ENCODE results near the gene KIF4A. TPM values are rescaled to one million over a fixed set of nuclear protein-coding genes. Genes with fewer than 3 reads are reported as not detected.
"Not testable (repeated sequence)": the region's sequence is repeated elsewhere in the genome, so short reads cannot be mapped to it uniquely, and the experiment has no call there.

Gene KIF4A
- total and polyA plus RNA-seq, 4 donors: 6.3 to 9.6 (median 9.1) TPM

- no peak for DNase-seq (ENCODE audit: low read depth in 4 of 6, low spot score in 6 of 6)
- Histone ChIP-seq H3K27me3 (ENCODE audit: control insufficient read depth, insufficient read depth, low read length) (no peaks in the 10 kb centered on the region), H3K27ac (ENCODE audit: low read depth, low read length) (no peak overlapping the region), H3K9me3 (ENCODE audit: control insufficient read depth, insufficient read depth, low read length) (no peaks in the 10 kb centered on the region), H3K36me3 (ENCODE audit: control insufficient read depth, insufficient read depth, low read length) (no peaks in the 10 kb centered on the region), H3K4me1 (ENCODE audit: control insufficient read depth, insufficient read depth, low read length) (no peaks in the 10 kb centered on the region), H3K4me3 (ENCODE audit: low read depth, low read length) (no peak overlapping the region)
- WGBS (ENCODE audit: insufficient coverage): no CpG with 5 or more reads among the region's 3 CpGs
Observed at GRCh38 chrX:70254909-70255308, 35.0 kb upstream of the KIF4A start.

GRCh38 chrX:70255452-70255851 lies 34.5 kb upstream of the KIF4A start:
- H3K27me3 ChIP-seq (ENCODE audit: control insufficient read depth, insufficient read depth, low read length): no peaks in the 10 kb centered on the region
- H3K9me3 ChIP-seq (ENCODE audit: control insufficient read depth, insufficient read depth, low read length): no peaks in the 10 kb centered on the region
- H3K36me3 ChIP-seq (ENCODE audit: control insufficient read depth, insufficient read depth, low read length): no peaks in the 10 kb centered on the region
- no peak overlapping the region for H3K4me3 ChIP-seq (ENCODE audit: low read depth, low read length)
- no peaks in the 10 kb centered on the region for H3K4me1 ChIP-seq (ENCODE audit: control insufficient read depth, insufficient read depth, low read length)
- DNase-seq (ENCODE audit: low read depth in 4 of 6, low spot score in 6 of 6): no peak
- H3K27ac ChIP-seq (ENCODE audit: low read depth, low read length): no peak overlapping the region
- no CpG with 5 or more reads among the region's 2 CpGs for WGBS (ENCODE audit: insufficient coverage)

GRCh38 chrX:70257423-70258288 lies 32.2 kb upstream of the KIF4A start:
- H3K4me3 ChIP-seq (ENCODE audit: low read depth, low read length): no peak overlapping the region
- no peaks in the 10 kb centered on the region for H3K36me3 ChIP-seq (ENCODE audit: control insufficient read depth, insufficient read depth, low read length)
- H3K27ac ChIP-seq (ENCODE audit: low read depth, low read length): no peak overlapping the region
- 66% methylated on average over 3 of the region's 5 CpGs for WGBS (ENCODE audit: insufficient coverage)
- H3K27me3 ChIP-seq (ENCODE audit: control insufficient read depth, insufficient read depth, low read length): no peaks in the 10 kb centered on the region
- H3K9me3 ChIP-seq (ENCODE audit: control insufficient read depth, insufficient read depth, low read length): no peaks in the 10 kb centered on the region
- DNase-seq (ENCODE audit: low read depth in 4 of 6, low spot score in 6 of 6): no peak
- no peaks in the 10 kb centered on the region for H3K4me1 ChIP-seq (ENCODE audit: control insufficient read depth, insufficient read depth, low read length)

- no peak within 1 kb of the TSS for H3K4me3 ChIP-seq (ENCODE audit: low read depth, low read length)
- no peak for DNase-seq (ENCODE audit: low read depth in 4 of 6, low spot score in 6 of 6)
- no peak within 1 kb of the TSS for H3K27ac ChIP-seq (ENCODE audit: low read depth, low read length)
- H3K36me3 ChIP-seq (ENCODE audit: control insufficient read depth, insufficient read depth, low read length): no peaks in the 10 kb centered on the region
- WGBS (ENCODE audit: insufficient coverage): 69% methylated on average over 3 of the region's 4 CpGs
- no peaks in the 10 kb centered on the region for H3K9me3 ChIP-seq (ENCODE audit: control insufficient read depth, insufficient read depth, low read length)
- H3K27me3 ChIP-seq (ENCODE audit: control insufficient read depth, insufficient read depth, low read length): peaks cover 4% of the 10 kb centered on the region
- H3K4me1 ChIP-seq (ENCODE audit: control insufficient read depth, insufficient read depth, low read length): no peaks in the 10 kb centered on the region
Observed at GRCh38 chrX:70260104-70260503, 29.8 kb upstream of the KIF4A start, which contains the start of gene P2RY4. Gene P2RY4, minus strand, starts transcription at chrX:70260204. Its CDS starts 580 bp downstream, at chrX:70259624.

- DNase-seq (ENCODE audit: low read depth in 4 of 6, low spot score in 6 of 6): peak in 3 of 6 donors; percentile 5 to 82 (median 37)
- Histone ChIP-seq H3K9me3 (ENCODE audit: control insufficient read depth, insufficient read depth, low read length) (no peaks in the 10 kb centered on the region), H3K4me1 (ENCODE audit: control insufficient read depth, insufficient read depth, low read length) (no peaks in the 10 kb centered on the region), H3K27ac (ENCODE audit: low read depth, low read length) (no peak overlapping the region), H3K4me3 (ENCODE audit: low read depth, low read length) (no peak overlapping the region), H3K27me3 (ENCODE audit: control insufficient read depth, insufficient read depth, low read length) (peaks cover 4% of the 10 kb centered on the region), H3K36me3 (ENCODE audit: control insufficient read depth, insufficient read depth, low read length) (no peaks in the 10 kb centered on the region)
- WGBS (ENCODE audit: insufficient coverage): 4% methylated on average over 7 of the region's 7 CpGs
Observed at GRCh38 chrX:70262952-70263567, 26.8 kb upstream of the KIF4A start.

- H3K27ac ChIP-seq (ENCODE audit: low read depth, low read length): no peak overlapping the region
- H3K4me1 ChIP-seq (ENCODE audit: control insufficient read depth, insufficient read depth, low read length): no peaks in the 10 kb centered on the region
- peaks cover 4% of the 10 kb centered on the region for H3K27me3 ChIP-seq (ENCODE audit: control insufficient read depth, insufficient read depth, low read length)
- H3K9me3 ChIP-seq (ENCODE audit: control insufficient read depth, insufficient read depth, low read length): no peaks in the 10 kb centered on the region
- DNase-seq (ENCODE audit: low read depth in 4 of 6, low spot score in 6 of 6): no peak
- WGBS (ENCODE audit: insufficient coverage): no CpG with 5 or more reads among the region's 3 CpGs
- no peak overlapping the region for H3K4me3 ChIP-seq (ENCODE audit: low read depth, low read length)
- H3K36me3 ChIP-seq (ENCODE audit: control insufficient read depth, insufficient read depth, low read length): no peaks in the 10 kb centered on the region
Observed at GRCh38 chrX:70264784-70265183, 25.1 kb upstream of the KIF4A start.

GRCh38 chrX:70268034-70268433 lies 21.9 kb upstream of the KIF4A start, which contains the start of gene ARR3:
Gene ARR3, plus strand, starts transcription at chrX:70268334. Its CDS starts 1,052 bp downstream, at chrX:70269386.
- Histone ChIP-seq H3K4me1 (ENCODE audit: control insufficient read depth, insufficient read depth, low read length) (no peaks in the 10 kb centered on the region), H3K9me3 (ENCODE audit: control insufficient read depth, insufficient read depth, low read length) (no peaks in the 10 kb centered on the region), H3K4me3 (ENCODE audit: low read depth, low read length) (no peak within 1 kb of the TSS), H3K36me3 (ENCODE audit: control insufficient read depth, insufficient read depth, low read length) (no peaks in the 10 kb centered on the region), H3K27ac (ENCODE audit: low read depth, low read length) (no peak within 1 kb of the TSS), H3K27me3 (ENCODE audit: control insufficient read depth, insufficient read depth, low read length) (peaks cover 1% of the 10 kb centered on the region)
- DNase-seq (ENCODE audit: low read depth in 4 of 6, low spot score in 6 of 6): no peak

GRCh38 chrX:70274029-70274428 lies 15.9 kb upstream of the KIF4A start:
- H3K4me1 ChIP-seq (ENCODE audit: control insufficient read depth, insufficient read depth, low read length); H3K9me3 ChIP-seq (ENCODE audit: control insufficient read depth, insufficient read depth, low read length); DNase-seq (ENCODE audit: low read depth in 4 of 6, low spot score in 6 of 6); H3K27ac ChIP-seq (ENCODE audit: low read depth, low read length); H3K4me3 ChIP-seq (ENCODE audit: low read depth, low read length); H3K27me3 ChIP-seq (ENCODE audit: control insufficient read depth, insufficient read depth, low read length); H3K36me3 ChIP-seq (ENCODE audit: control insufficient read depth, insufficient read depth, low read length): not testable (repeated sequence)
- 84% methylated on average over 3 of the region's 7 CpGs for WGBS (ENCODE audit: insufficient coverage)

GRCh38 chrX:70279081-70279480 lies 10.8 kb upstream of the KIF4A start:
- Histone ChIP-seq H3K27me3 (ENCODE audit: control insufficient read depth, insufficient read depth, low read length) (no peaks in the 10 kb centered on the region), H3K9me3 (ENCODE audit: control insufficient read depth, insufficient read depth, low read length) (no peaks in the 10 kb centered on the region), H3K4me1 (ENCODE audit: control insufficient read depth, insufficient read depth, low read length) (no peaks in the 10 kb centered on the region), H3K36me3 (ENCODE audit: control insufficient read depth, insufficient read depth, low read length) (peaks cover 4% of the 10 kb centered on the region), H3K4me3 (ENCODE audit: low read depth, low read length) (no peak overlapping the region), H3K27ac (ENCODE audit: low read depth, low read length) (no peak overlapping the region)
- DNase-seq (ENCODE audit: low read depth in 4 of 6, low spot score in 6 of 6): no peak
- whole genome bisulfite sequencing (ENCODE audit: insufficient coverage): no CpG with 5 or more reads among the region's 3 CpGs

- no peak overlapping the region for H3K27ac ChIP-seq (ENCODE audit: low read depth, low read length)
- H3K27me3 ChIP-seq (ENCODE audit: control insufficient read depth, insufficient read depth, low read length): no peaks in the 10 kb centered on the region
- H3K9me3 ChIP-seq (ENCODE audit: control insufficient read depth, insufficient read depth, low read length): no peaks in the 10 kb centered on the region
- H3K36me3 ChIP-seq (ENCODE audit: control insufficient read depth, insufficient read depth, low read length): peaks cover 4% of the 10 kb centered on the region
- 64% methylated on average over 3 of the region's 3 CpGs for WGBS (ENCODE audit: insufficient coverage)
- H3K4me1 ChIP-seq (ENCODE audit: control insufficient read depth, insufficient read depth, low read length): no peaks in the 10 kb centered on the region
- DNase-seq (ENCODE audit: low read depth in 4 of 6, low spot score in 6 of 6): no peak
- no peak overlapping the region for H3K4me3 ChIP-seq (ENCODE audit: low read depth, low read length)
Observed at GRCh38 chrX:70280573-70280972, 9.3 kb upstream of the KIF4A start.
